ENCODE data around the gene DENND6B. TPM values are rescaled to one million over a fixed set of nuclear protein-coding genes. Genes with fewer than 3 reads are reported as not detected.

The DENND6B gene, protein sequence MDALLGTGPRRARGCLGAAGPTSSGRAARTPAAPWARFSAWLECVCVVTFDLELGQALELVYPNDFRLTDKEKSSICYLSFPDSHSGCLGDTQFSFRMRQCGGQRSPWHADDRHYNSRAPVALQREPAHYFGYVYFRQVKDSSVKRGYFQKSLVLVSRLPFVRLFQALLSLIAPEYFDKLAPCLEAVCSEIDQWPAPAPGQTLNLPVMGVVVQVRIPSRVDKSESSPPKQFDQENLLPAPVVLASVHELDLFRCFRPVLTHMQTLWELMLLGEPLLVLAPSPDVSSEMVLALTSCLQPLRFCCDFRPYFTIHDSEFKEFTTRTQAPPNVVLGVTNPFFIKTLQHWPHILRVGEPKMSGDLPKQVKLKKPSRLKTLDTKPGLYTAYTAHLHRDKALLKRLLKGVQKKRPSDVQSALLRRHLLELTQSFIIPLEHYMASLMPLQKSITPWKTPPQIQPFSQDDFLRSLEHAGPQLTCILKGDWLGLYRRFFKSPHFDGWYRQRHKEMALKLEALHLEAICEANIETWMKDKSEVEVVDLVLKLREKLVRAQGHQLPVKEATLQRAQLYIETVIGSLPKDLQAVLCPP
- total RNA-seq (2022; extraction: Qiagen RNA extraction) = 2.0 to 3.7 TPM (median 2.8 TPM) in 5 replicates

GRCh38 chr22:50326956-50327710 is at the start of gene DENND6B:
TSS of gene DENND6B (minus strand) at chr22:50327012. CDS start at chr22:50326988, 24 bp downstream.

DNA sequence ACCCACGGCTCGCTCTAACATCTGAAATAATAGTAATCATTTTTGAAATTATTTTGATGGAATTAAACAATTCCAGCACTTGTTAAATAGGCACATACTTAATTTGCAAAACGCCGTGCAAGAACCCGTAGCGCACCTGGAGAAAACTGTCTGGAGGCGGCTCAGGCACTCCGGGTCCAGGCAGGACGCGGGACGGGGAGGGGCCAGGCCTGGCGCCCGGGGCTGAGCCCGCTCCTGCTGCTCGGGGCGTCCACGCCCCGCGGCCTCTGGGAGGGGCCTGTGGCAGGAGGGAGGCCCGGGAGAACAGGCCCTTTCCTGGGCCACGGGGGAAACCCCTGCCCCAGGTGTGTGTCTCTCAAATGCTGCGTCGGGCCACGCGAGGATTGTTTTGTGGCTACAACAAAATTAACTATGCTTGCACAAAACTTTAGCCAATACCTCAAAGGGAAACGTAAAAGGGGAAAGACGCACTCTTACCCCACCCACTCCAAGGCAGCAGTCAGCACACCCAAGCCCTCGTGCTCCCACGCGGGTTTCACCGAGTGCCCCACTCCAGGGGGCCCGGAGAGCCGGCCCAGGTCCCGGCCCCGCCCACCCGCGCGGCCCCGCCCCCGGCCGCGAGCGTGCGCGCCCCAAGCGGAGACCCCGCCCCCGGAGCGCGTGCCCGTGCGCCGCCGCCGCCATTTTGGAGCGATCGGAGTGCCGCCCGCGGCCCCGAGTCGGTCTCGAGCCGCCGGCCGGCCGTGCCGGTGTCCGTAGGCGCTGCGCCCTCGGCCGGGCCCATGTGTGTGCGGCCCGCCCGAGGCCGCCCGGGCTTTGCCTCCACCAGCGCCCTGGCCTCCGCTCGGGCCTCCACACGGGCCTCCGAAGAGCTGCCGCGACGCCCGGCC is 16.1 kb upstream of the DENND6B start, which contains the start of gene PPP6R2:
PPP6R2 (plus strand) TSS at position 677 of the 890 bp plus-strand sequence. CDS start 50,582 bp downstream, outside the sequence.

GRCh38 chr22:50306753-50307749 is 19.8 kb downstream of the DENND6B start, which contains the start of gene PLXNB2:
TSS of gene PLXNB2 (minus strand) at chr22:50307646. CDS start at chr22:50290584, 17,062 bp downstream.

GRCh38 chr22:50269970-50270665 is 56.7 kb downstream of the DENND6B start, which contains the start of gene MAPK11:
TSS of gene MAPK11 (minus strand) at chr22:50270380. CDS start at chr22:50270292, 88 bp downstream.

DNA sequence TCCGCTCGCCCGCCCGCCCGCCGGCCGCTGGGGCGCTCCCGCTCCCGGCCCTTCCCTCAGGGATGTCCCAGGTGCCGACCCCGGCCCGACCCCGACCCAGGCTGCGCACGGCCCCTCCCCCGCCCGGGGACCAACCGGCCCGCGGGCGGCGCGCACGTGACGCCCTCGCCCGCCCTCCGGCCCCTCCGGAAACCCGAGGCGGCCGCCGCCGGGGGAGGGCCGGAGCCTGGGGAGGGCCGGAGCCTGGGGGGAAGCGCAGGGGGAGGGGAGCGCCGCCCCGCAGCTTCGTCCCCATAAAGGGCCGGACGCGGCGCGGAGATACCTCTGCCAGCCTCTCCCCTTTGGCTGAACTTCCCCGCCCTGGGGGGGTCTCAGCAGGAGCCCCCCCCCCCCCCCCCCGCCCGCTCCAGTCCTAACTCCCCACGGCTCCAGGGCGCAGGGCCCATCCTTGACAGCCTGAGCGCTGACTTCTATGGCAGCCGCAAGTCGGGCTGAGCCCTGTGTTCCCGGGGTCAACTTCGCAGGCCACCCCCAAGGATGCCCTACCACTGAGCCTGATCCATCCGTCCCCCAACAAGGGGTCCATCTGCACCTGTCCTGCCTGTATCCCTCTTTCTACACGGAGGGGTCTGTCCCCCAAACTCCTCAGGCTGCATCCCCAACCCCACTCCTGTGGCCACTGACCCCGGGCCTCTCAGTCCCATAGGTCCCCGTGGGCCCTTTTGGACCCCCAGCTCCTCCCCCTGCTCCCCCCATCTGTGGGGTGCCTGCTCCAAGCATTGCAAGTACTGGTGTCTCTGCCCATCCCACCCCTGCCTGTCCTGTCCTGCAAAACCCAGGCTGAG is 65.0 kb downstream of the DENND6B start, which contains the start of gene MAPK12:
MAPK12 (minus strand) TSS at position 69 of the 845 bp plus-strand sequence. CDS start 174 bp downstream, outside the sequence.

Other genes with a start within 250 kb of the DENND6B start
- 0.02 TPM in 1 of 5 replicates, not detected in the others for gene MLC1, start 241.6 kb downstream of the DENND6B start, total RNA-seq (2022; extraction: Qiagen RNA extraction)
- 0.03 TPM in 1 of 5 replicates, not detected in the others for gene MOV10L1, start 237.0 kb downstream of the DENND6B start, total RNA-seq (2022; extraction: Qiagen RNA extraction)
- 5.0 to 5.8 TPM (median 5.5 TPM) in 5 replicates for gene PANX2, start 156.3 kb downstream of the DENND6B start, total RNA-seq (2022; extraction: Qiagen RNA extraction)
- 24.5 to 36.3 TPM (median 35.2 TPM) in 5 replicates for gene TRABD, start 141.1 kb downstream of the DENND6B start, total RNA-seq (2022; extraction: Qiagen RNA extraction)
- gene SELENOO, start 126.0 kb downstream of the DENND6B start, total RNA-seq (2022; extraction: Qiagen RNA extraction) = 16.1 to 20.4 TPM (median 19.0 TPM) in 5 replicates
- 8.3 to 10.8 TPM (median 9.3 TPM) in 5 replicates for gene TUBGCP6, start 82.0 kb downstream of the DENND6B start, total RNA-seq (2022; extraction: Qiagen RNA extraction)
- 8.5 to 11.5 TPM (median 11.1 TPM) in 5 replicates for gene HDAC10, start 75.7 kb downstream of the DENND6B start, total RNA-seq (2022; extraction: Qiagen RNA extraction)
- 21.1 to 25.9 TPM (median 24.1 TPM) in 5 replicates for gene MAPK12, start 65.3 kb downstream of the DENND6B start, total RNA-seq (2022; extraction: Qiagen RNA extraction)
- 5.9 to 7.3 TPM (median 6.9 TPM) in 5 replicates for gene MAPK11, start 56.6 kb downstream of the DENND6B start, total RNA-seq (2022; extraction: Qiagen RNA extraction)
- gene PLXNB2, start 19.4 kb downstream of the DENND6B start, total RNA-seq (2022; extraction: Qiagen RNA extraction) = 101 to 122 TPM (median 108 TPM) in 5 replicates
- gene PPP6R2, start 16.3 kb upstream of the DENND6B start, total RNA-seq (2022; extraction: Qiagen RNA extraction) = 9.1 to 13.3 TPM (median 12.5 TPM) in 5 replicates
- gene SBF1, start 148.0 kb upstream of the DENND6B start, total RNA-seq (2022; extraction: Qiagen RNA extraction) = 20.3 to 24.9 TPM (median 22.4 TPM) in 5 replicates
- gene ADM2, start 154.5 kb upstream of the DENND6B start, total RNA-seq (2022; extraction: Qiagen RNA extraction) = 0.44 to 0.91 TPM (median 0.63 TPM) in 5 replicates
- gene MIOX, start 159.8 kb upstream of the DENND6B start, total RNA-seq (2022; extraction: Qiagen RNA extraction) = not detected in 5 replicates
- 35.7 to 48.9 TPM (median 47.1 TPM) in 5 replicates for gene LMF2, start 180.7 kb upstream of the DENND6B start, total RNA-seq (2022; extraction: Qiagen RNA extraction)
- gene NCAPH2, start 181.2 kb upstream of the DENND6B start, total RNA-seq (2022; extraction: Qiagen RNA extraction) = 34.9 to 42.3 TPM (median 38.0 TPM) in 5 replicates
- 2.2 to 6.4 TPM (median 5.4 TPM) in 5 replicates for gene SCO2, start 198.6 kb upstream of the DENND6B start, total RNA-seq (2022; extraction: Qiagen RNA extraction)
- 12.1 to 17.2 TPM (median 16.4 TPM) in 5 replicates for gene TYMP, start 203.0 kb upstream of the DENND6B start, total RNA-seq (2022; extraction: Qiagen RNA extraction)
- gene KLHDC7B, start 218.9 kb upstream of the DENND6B start, total RNA-seq (2022; extraction: Qiagen RNA extraction) = 0.02 to 0.05 TPM (median 0.02 TPM) in 3 of 5 replicates, not detected in the others
- 0.25 to 0.52 TPM (median 0.48 TPM) in 3 of 5 replicates, not detected in the others for gene SYCE3, start 235.9 kb upstream of the DENND6B start, total RNA-seq (2022; extraction: Qiagen RNA extraction)

All from A549 treated with Hydrocortisone at 1 μM for 4 hours (cell line).